Measurements from ENCODE around the gene VPS33A.
"Not testable (repeated sequence)": the region's sequence is repeated elsewhere in the genome, so short reads cannot be mapped to it uniquely, and the experiment has no call there.

VPS33A gene

DNA sequence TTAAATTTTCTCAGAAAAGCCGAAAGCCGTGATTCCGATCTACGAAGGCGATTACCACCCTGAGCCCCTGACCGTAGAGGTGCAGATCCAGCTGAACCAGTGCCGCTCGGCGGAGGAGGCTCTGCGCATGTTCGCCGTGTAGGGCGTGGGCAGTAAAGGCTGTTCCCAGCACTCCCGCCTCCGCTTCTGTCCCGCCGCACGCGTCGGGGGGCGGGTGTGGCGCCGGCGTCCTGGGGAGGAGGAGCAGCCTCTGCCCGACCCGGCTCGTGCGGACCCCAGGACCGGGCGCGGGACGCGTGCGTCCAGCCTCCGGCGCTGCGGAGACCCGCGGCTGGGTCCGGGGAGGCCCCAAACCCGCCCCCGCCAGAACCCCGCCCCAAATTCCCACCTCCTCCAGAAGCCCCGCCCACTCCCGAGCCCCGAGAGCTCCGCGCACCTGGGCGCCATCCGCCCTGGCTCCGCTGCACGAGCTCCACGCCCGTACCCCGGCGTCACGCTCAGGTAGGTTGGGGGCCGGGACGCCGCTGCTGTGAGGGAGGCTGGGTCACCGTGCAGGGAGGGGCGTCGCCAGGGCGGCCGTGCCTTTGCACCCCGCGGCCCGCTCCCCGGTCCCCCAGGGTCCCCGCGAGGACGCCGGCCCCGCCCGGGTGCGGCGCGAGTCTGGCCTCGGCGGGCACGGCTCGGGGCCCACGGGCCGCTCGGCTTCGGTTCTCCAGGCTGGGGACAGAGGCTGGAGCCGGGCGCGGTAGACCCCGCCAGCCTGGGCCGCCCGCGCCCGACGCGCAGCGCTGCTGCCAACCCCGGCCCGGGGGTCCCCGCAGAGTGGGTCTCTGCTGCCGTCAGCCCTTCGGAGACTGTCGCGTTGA lies 62.8 kb downstream of the VPS33A start, which contains the start of gene B3GNT4:
Gene B3GNT4, plus strand, starts transcription at position 409 of the 866 bp plus-strand sequence. CDS start 910 bp downstream, outside the sequence.
- DNase-seq: peak; percentile 53

DNA sequence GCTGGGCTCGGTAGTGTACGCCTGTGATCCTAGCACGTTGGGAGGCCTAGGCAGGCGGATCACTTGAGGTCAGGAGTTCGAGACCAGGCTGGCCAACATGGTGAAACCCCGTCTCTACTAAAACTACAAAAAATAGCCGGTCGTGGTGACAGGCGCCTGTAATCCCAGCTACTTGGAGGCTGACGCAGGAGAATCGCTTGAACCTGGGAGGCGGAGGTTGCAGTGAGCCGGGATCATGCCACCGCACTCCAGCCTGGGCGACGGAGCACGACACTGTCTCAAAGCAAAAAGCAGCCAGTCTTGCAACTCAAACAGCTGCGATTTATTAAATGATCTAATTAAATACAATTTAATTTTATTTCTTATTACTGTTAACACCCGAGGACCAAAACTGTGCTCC lies 63.5 kb downstream of the VPS33A start:
- DNase-seq: not testable (repeated sequence)

GRCh38 chr12:122202017-122202416 lies 64.3 kb downstream of the VPS33A start:
- DNase-seq: no peak

GRCh38 chr12:122201381-122201780 lies 64.9 kb downstream of the VPS33A start:
- no peak for DNase-seq

DNA sequence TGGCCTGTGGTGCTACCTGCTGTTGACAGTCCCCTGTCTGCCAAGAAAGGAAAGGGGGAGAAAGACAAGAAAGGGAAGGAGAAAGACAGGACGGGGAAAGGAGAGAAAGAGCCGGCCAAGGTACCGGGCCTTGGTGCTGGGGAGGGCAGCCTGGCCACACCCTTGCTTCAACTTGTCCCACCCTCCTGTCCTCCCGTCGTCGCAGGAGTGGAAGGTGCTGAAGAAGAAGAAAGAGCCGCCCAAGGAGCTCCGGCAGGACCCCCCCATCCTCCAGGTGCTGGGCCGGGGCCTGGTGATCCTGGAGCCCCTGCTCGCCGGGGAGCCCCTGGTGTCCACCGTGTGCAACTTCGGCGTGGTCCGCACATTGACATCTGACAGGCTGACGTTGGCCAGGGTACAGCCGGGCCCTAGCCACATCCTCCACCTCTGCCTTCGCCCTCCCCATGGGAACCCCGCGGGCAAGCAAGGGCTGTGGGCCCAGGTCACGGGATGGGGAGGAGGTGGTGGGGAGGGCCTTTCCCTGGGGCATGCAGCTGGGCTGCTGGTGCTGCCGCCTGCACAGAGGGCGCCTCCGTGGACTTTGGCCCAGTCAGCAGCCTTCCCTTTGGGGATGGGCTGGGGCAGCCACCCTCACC lies 65.6 kb downstream of the VPS33A start:
- no peak for DNase-seq

- no peak for DNase-seq
Observed at GRCh38 chr12:122199484-122200355, 66.6 kb downstream of the VPS33A start.

- DNase-seq: no peak
Observed at GRCh38 chr12:122197612-122197966, 68.7 kb downstream of the VPS33A start.

GRCh38 chr12:122195405-122195804 lies 70.9 kb downstream of the VPS33A start:
- DNase-seq: no peak

DNA sequence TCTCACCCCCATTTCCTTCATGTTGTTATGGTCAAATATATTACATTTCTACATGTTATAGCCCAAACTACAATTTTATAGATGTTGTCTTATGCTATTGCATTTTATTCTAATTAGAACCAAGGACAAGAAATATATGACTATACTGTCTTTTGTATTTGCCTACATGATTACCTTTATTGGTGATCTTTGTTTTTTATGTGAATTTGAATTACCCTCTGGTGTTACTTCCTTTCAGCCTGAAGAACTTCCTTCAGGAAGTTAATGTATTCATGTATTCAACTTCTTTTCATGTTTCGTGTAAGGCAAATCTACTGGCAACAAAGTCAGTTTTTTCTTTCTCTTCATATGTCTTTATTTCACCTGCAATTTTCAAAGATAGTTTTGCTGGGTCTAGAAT lies 71.5 kb downstream of the VPS33A start:
- DNase-seq: no peak

GRCh38 chr12:122192441-122192840 lies 73.9 kb downstream of the VPS33A start:
- no peak for DNase-seq

DNA sequence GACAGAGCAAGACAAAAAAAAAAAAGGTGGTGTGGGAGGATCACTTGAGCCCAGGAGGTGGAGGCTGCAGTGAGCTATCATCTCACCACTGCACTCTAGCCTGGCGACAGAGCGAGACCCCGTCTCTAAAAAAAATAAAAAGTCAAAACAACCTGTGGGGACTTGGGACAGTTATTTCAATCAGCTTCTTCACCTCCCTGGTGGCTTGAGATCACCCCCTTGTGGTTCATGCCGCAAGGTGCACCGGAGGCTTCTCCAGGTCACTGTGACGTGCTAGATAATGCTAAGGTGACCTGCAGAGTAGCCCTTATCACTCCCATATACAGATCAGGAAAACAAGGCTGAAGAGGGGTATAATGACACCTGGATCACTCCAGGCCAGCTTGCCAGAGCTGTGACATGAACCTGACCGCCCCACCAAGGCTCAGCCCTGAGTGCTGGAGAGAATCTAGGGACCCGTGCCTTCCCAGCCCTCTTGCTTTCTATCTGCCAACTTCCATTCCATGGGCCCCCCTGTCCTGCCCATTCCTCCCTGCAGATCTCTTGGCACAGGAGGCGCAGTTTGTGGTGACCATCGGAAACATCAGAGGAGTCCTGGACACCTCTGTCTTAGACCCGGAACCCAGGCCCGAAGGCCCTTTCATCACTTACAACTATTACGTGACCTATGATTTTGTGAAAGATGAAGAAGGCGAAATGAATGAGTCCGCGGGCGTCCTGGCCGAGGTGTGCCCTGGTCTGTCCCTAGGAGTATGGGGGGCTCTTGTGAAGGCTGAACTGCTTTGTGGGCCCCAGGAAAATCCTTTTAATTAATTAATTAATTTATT lies 75.2 kb downstream of the VPS33A start:
- DNase-seq: peak; percentile 36

GRCh38 chr12:122189626-122190475 lies 76.4 kb downstream of the VPS33A start:
- no peak for DNase-seq

DNA sequence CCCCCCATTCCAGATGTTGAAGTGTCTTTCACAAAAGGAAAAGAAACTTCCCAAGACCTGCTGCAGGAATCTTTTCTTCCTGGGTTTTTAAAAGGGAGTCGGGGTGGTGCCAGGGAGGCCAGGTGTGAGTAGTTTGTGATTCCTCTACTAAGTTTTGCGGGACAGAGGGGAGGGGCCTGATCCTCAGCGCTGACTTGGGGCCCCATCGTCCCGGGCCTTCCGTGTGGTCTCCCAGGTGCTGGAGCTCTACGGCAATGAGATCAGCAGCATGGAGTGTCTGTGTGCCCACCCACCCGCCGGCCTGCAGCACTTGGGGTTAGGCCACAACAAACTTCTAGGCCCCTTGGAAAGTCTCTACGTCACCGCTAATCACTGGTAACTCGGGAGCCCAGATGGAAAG lies 78.8 kb downstream of the VPS33A start:
- no peak for DNase-seq

DNA sequence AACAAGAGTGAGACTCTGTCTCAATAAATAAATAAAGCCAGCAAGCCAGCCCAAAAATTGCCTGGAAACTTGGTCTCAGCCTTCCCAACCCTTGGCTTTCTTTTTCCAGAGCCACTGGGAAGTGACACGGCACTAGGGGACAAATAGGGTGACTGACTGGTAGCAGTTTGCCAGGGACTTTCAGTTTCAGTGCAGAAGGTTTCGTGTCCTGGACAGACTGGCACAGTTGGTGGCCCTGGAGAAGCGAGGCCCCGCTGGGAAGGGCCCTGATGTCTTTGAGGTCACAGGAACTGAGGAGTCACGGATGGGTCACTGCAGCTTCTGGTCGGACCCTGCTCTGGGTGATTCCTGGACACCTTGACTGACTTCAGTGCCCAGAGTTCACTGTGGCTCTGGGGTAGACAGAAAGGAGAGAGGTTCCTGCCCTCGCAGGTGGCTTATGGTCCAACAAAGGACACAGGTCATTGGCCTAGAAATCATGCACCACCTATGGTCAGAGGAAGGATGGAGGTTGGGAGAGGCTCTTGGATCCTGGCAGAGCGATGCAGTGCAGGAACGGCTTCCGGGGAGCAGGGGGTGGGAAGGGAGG lies 80.7 kb downstream of the VPS33A start:
- DNase-seq: no peak

DNA sequence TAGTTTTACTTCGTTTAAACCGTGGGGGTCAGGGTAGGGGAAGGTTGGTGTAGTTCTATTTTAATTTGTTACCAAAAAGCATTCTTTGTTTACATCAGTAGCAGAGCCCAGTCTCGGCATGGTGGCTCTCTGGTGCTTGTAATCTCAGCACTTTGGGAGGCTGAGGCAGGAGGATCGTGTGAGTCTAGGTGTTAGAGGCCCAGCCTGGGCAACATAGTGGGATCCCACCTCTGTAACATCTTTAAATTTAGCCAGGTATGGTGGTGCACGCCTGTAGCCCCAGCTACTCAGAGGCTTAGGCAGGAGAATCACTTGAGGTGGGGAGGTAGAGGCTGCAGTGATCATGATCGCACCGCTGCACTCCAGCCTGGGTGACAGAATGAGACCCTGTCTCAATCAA lies 81.2 kb downstream of the VPS33A start:
- no peak for DNase-seq

- no peak for DNase-seq
Observed at GRCh38 chr12:122184517-122184916, 81.8 kb downstream of the VPS33A start.

GRCh38 chr12:122183588-122183940 lies 82.7 kb downstream of the VPS33A start:
- DNase-seq: no peak

DNA sequence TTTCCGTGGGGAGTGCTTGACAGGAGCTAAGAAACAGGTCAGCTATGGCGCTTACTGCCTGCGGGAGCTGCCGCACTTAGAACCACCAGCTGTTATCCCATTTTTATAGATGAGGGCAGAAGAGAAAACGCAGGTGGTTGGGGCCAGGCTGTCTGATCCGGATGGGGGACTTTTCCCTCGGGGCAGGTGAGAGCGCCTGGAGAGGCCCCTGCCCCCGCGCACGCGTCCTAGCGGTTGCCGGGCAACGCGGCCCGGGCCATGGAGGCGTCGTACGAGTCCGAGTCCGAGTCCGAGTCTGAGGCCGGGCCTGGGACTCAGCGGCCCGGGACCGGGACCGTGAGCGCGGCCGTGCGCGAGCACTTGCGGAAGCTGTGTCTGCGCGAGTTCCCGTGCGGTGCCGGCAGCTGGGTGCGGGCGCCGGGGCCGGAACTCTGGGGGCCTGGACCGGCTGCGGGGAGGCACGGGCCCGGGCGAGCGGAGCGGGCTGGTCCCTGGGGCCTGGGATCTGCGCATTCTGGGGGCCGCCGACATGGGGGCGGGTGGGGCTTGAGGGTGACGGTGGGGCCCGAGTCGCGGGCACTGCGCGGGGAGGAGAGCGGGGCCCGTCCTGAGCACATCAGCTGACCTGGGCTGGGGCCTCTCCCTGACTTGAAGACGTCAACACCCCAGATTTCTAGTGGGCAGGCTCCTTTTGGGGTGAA lies 83.3 kb downstream of the VPS33A start, which contains the start of gene LRRC43:
Gene LRRC43, plus strand, starts transcription at position 237 of the 701 bp plus-strand sequence. Its CDS starts 22 bp downstream, at position 259.
- DNase-seq: no peak
